GM12878 (cell line): ENCODE data around the gene COL27A1. TPM values are rescaled to one million over a fixed set of nuclear protein-coding genes. Genes with fewer than 3 reads are reported as not detected.
"Not testable (repeated sequence)": the region's sequence is repeated elsewhere in the genome, so short reads cannot be mapped to it uniquely, and the experiment has no call there.

Source experiments
- ATAC-seq: fragments of 200-7000 bp; cut with Tn5 transposase; 3 replicates; pipeline ENCODE4 v1.9.1; 2020; ENCODE audit warnings: mild to moderate bottlenecking, moderate library complexity
- BruUV-seq: library from RNA; stranded (reverse); fragments of 400-500 nt; replicated peaks from 2 replicates; lab custom pipeline; 2021; lab: Mats Ljungman, UMichigan
- CTCF ChIA-PET: fragments of 300-600 bp; sonication (Branson Sonifier 250); formaldehyde crosslinking; extraction: SDS; loops from one replicate; lab custom pipeline; 2021; ENCODE audit warnings: inconsistent platforms; lab: Yijun Ruan, JAX
- POLR2A ChIA-PET: fragments of 350-600 bp; formaldehyde crosslinking; extraction: SDS; loops from one replicate; lab custom pipeline; 2021; ENCODE audit warnings: inconsistent platforms; lab: Charles Lee
- RAD21 ChIA-PET: fragments of 300-600 bp; sonication (Branson Sonifier 250); formaldehyde crosslinking; loops from one replicate; lab custom pipeline; 2023; ENCODE audit warnings: antibody characterized with exemption; ENCODE audit not compliant: unreplicated experiment; lab: Charles Lee
- SMC1A ChIA-PET: fragments of 300-600 bp; sonication (Branson Sonifier 250); formaldehyde crosslinking; loops from one replicate; lab custom pipeline; 2023; ENCODE audit not compliant: unreplicated experiment, uncharacterized antibody; lab: Charles Lee
- DNase-seq: peaks from one replicate; pipeline ENCODE4 v3.0.0-alpha.2; 2011; ENCODE audit warnings: low read depth, low spot score
- FAIRE-seq: peaks from 3 replicates; lab custom pipeline; 2011; peaks lifted over from hg19 to GRCh38; lab: Jason Lieb, UNC
- H2AFZ ChIP-seq: 2 replicates; pipeline ENCODE4 v1.6.0; 2011; ENCODE audit warnings: low read depth, low read length, control low read depth; ENCODE audit not compliant: control insufficient read depth
- H3K27ac ChIP-seq: 2 replicates; pipeline ENCODE4 v1.5.1; 2011; ENCODE audit warnings: control low read depth; ENCODE audit not compliant: control insufficient read depth, insufficient read depth
- H3K27me3 ChIP-seq, 2 experiments: replicated peaks in 1 of 2; 2 replicates each; pipeline versions ENCODE4 v1.6.0 to v1.6.1; 2011; ENCODE audit warnings: low read length in 1 of 2; ENCODE audit not compliant: control insufficient read depth in 2 of 2, insufficient read depth in 2 of 2
- H3K36me3 ChIP-seq, 2 experiments: 2 replicates each; pipeline ENCODE4 v1.5.1; 2011; ENCODE audit warnings: low read length in 1 of 2; ENCODE audit not compliant: control insufficient read depth in 2 of 2, insufficient read depth in 2 of 2
- H3K4me1 ChIP-seq: 2 replicates; pipeline ENCODE4 v1.6.1; 2011; ENCODE audit warnings: mild to moderate bottlenecking, low read length, moderate library complexity, mixed read lengths; ENCODE audit not compliant: control insufficient read depth, insufficient read depth
- H3K4me2 ChIP-seq: 2 replicates; pipeline ENCODE4 v1.6.0; 2011; ENCODE audit warnings: control low read depth; ENCODE audit not compliant: control insufficient read depth, insufficient read depth
- H3K4me3 ChIP-seq: fragments of 200-600 bp; sonication (generic); 2 replicates; pipeline ENCODE4 v1.5.1; 2016
- H3K79me2 ChIP-seq: 2 replicates; pipeline ENCODE4 v1.6.0; 2011; ENCODE audit warnings: low read length; ENCODE audit not compliant: control insufficient read depth, insufficient read depth
- H3K9ac ChIP-seq: 2 replicates; pipeline ENCODE4 v1.8.0; 2011; ENCODE audit warnings: low read length, control low read depth, mixed read lengths; ENCODE audit not compliant: control insufficient read depth, insufficient read depth
- H3K9me3 ChIP-seq: replicated peaks from 3 replicates; pipeline ENCODE4 v1.5.1; 2011; ENCODE audit warnings: mild to moderate bottlenecking, low read length; ENCODE audit not compliant: control insufficient read depth, insufficient read depth
- H4K20me1 ChIP-seq: 2 replicates; pipeline ENCODE4 v1.6.0; 2011; ENCODE audit not compliant: control insufficient read depth, insufficient read depth
- WGBS: methylation state at CpG from one replicate; pipeline ENCODE4 v1.1.6; 2016; ENCODE audit warnings: low lambda C conversion rate; ENCODE audit not compliant: insufficient replicate concordance, insufficient coverage; ENCODE audit errors: missing lambda C conversion rate; 5-methylcytosine and 5-hydroxymethylcytosine counted together
- in situ Hi-C: fragments of 300-500 bp; cut with MboI; formaldehyde crosslinking; loops from 9 replicates; pipeline ENCODE4 v1.14.3; 2018; ENCODE audit warnings: mixed read lengths
- intact Hi-C: fragments of 100-400 bp; cut with micrococcal nuclease; formaldehyde crosslinking; loops from one replicate; pipeline ENCODE4 v1.14.2; 2022; ENCODE audit not compliant: unreplicated experiment
- polyA plus RNA-seq, 11 experiments: library from polyadenylated mRNA; depleted of rRNA in 4 of 11; unstranded in 6 of 11; stranded (reverse) in 5 of 11; fragments of >200 nt; fragmentation: Nextera tagmentation in 4 of 11; fragmentation: Illumina TruSeq in 1 of 11; extraction: Ambion mirVana in 4 of 11; extraction: Trizol in 1 of 11; gene quantifications; 1 replicate in 1 of 11; 2 replicates in 10 of 11; pipeline versions ENCODE4 v1.2.1 to v1.2.3, GENCODE V29; 2011 to 2016; ENCODE audit warnings: inconsistent platforms in 2 of 11, missing spikeins in 2 of 11, low read depth in 1 of 11
- total RNA-seq, 4 experiments: library from RNA; depleted of rRNA in 3 of 4; stranded (reverse); fragments of >200 nt in 3 of 4; fragmentation: Illumina TruSeq in 1 of 4; extraction: Trizol in 1 of 4; gene quantifications; 2 replicates each; pipeline versions ENCODE4 v1.2.1 to v1.2.3, GENCODE V29; 2013 to 2021

Gene COL27A1
- total and polyA plus RNA-seq, 10 of the 15 experiments (the other 5 are each of a cell fraction or from before 2014, with no cell fraction given) = 0.10 TPM; not detected in 9

GRCh38 chr9:114322831-114323531 is 167.6 kb downstream of the COL27A1 start, which contains the start of gene ORM1:
ORM1 (plus strand) TSS chr9:114323098; CDS start chr9:114323134, 36 bp downstream.
- not testable (repeated sequence) for FAIRE-seq

GRCh38 chr9:114323849-114324248 is 168.5 kb downstream of the COL27A1 start:
- intact Hi-C loops, H3K4me3 ChIP-seq, FAIRE-seq, H3K4me1 ChIP-seq, H3K9ac ChIP-seq, RAD21 ChIA-PET, H2AFZ ChIP-seq, H3K79me2 ChIP-seq, H3K4me2 ChIP-seq, BruUV-seq, POLR2A ChIA-PET, ATAC-seq, H3K27me3 ChIP-seq, in situ Hi-C loops, CTCF ChIA-PET, H3K36me3 ChIP-seq, H4K20me1 ChIP-seq, SMC1A ChIA-PET, H3K27ac ChIP-seq, DNase-seq, H3K9me3 ChIP-seq: not testable (repeated sequence)
- WGBS = 25% methylated on average over 6 of the region's 6 CpGs

More at GRCh38 chr9:114322831-114323531, 167.6 kb downstream of the COL27A1 start, which contains the start of gene ORM1:
- H3K4me3 ChIP-seq, BruUV-seq, H2AFZ ChIP-seq, H3K79me2 ChIP-seq, H4K20me1 ChIP-seq, H3K36me3 ChIP-seq, H3K27ac ChIP-seq, SMC1A ChIA-PET, CTCF ChIA-PET, H3K4me2 ChIP-seq, H3K4me1 ChIP-seq, H3K9ac ChIP-seq, RAD21 ChIA-PET, POLR2A ChIA-PET, in situ Hi-C loops, H3K9me3 ChIP-seq, DNase-seq, H3K27me3 ChIP-seq, intact Hi-C loops: not testable (repeated sequence)
- ATAC-seq = peak; percentile 17
- 6% methylated on average over 3 of the region's 15 CpGs for WGBS
